Uterus (tissue), 2 donors: Measurements from ENCODE around the gene FTH1.

Experiments
- POLR2A ChIP-seq, 2 donors: fragments of 450-650 bp; IDR thresholded peaks; one replicate each; pipeline ENCODE4 v1.6.1; 2016; ENCODE audit warnings: antibody characterized with exemption in 2 of 2, mild to moderate bottlenecking in 1 of 2, moderate library complexity in 1 of 2
- TF ChIP-seq, protein P1 (sequence below), 4 experiments: fragments of 200-600 bp in 2 of 4; fragments of 450-650 bp in 2 of 4; sonication (generic) in 2 of 4; IDR thresholded peaks; one replicate each; pipeline ENCODE4 v1.5.1; 2016 to 2019; ENCODE audit warnings: antibody characterized with exemption in 4 of 4, mild to moderate bottlenecking in 2 of 4, moderate library complexity in 1 of 4

DNA sequence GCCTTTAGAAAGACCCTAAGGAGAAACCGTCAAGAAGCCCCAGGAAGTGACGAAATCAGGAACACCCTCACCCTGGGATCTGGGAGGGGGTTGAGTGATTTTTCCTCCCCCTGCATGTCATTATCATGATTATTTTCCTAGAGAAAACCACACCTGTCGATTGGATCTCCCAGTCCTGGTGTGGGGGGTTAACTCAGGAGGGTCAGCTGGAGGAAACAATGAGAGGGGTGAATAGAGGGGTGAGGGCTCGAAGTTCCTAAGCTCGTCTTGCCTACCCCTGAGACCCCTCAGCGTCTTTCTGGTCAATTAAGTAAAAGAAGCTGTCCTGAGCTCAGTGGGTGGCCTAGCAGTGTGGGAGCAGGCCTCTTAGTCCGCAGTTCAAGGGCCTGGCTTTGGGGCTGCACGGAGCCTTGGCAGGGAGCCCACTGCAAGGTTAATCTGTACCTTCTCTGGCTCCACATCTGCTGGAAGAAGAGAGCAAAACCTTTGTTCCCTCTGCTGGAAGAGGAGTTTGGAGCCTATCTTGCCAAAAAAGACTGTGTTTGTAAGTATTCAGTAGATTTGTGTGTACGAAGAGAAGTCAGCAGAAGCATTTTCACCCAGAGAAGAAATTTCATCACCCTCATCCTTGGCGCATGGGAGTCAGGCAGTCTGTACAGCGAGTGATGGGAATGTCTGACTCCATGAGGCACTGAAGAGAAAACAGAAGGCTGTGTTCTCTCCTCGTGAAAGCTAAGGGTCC lies 34.2 kb upstream of the FTH1 start:
- TF ChIP-seq, protein P1, sequence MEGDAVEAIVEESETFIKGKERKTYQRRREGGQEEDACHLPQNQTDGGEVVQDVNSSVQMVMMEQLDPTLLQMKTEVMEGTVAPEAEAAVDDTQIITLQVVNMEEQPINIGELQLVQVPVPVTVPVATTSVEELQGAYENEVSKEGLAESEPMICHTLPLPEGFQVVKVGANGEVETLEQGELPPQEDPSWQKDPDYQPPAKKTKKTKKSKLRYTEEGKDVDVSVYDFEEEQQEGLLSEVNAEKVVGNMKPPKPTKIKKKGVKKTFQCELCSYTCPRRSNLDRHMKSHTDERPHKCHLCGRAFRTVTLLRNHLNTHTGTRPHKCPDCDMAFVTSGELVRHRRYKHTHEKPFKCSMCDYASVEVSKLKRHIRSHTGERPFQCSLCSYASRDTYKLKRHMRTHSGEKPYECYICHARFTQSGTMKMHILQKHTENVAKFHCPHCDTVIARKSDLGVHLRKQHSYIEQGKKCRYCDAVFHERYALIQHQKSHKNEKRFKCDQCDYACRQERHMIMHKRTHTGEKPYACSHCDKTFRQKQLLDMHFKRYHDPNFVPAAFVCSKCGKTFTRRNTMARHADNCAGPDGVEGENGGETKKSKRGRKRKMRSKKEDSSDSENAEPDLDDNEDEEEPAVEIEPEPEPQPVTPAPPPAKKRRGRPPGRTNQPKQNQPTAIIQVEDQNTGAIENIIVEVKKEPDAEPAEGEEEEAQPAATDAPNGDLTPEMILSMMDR (IDR thresholded peaks at IDR 0.05) = no peak
- TF ChIP-seq POLR2A (IDR thresholded peaks at IDR 0.05) = no peak
